PFSK-1 (cell line): ENCODE data around the gene DDX43.

ENCODE experiments used
- FOXP2 ChIP-seq: optimal IDR thresholded peaks from 2 replicates; pipeline ENCODE3; 2011; ENCODE audit warnings: borderline replicate concordance, control low read depth, inconsistent platforms; ENCODE audit not compliant: insufficient read depth; ENCODE audit errors: extremely low read length, extremely low read depth
- POLR2AphosphoS5 ChIP-seq: IDR thresholded peaks from 2 replicates; pipeline ENCODE4 v1.6.1; 2012; ENCODE audit warnings: low read depth, mild to moderate bottlenecking, control low read depth, low read length, moderate library complexity
- SIN3A ChIP-seq: IDR thresholded peaks from 2 replicates; pipeline ENCODE4 v1.6.1; 2012; ENCODE audit warnings: mild to moderate bottlenecking, low read length, moderate library complexity, borderline replicate concordance; ENCODE audit not compliant: insufficient read depth
- TAF1 ChIP-seq: IDR thresholded peaks from 2 replicates; pipeline ENCODE4 v1.6.1; 2012; ENCODE audit warnings: low read length, control low read depth, borderline replicate concordance; ENCODE audit not compliant: insufficient read depth
- TF ChIP-seq, protein P1 (sequence below), 2 experiments: IDR thresholded peaks; 2 replicates each; pipeline versions ENCODE4 v1.6.1 to v1.8.0; 2011 to 2012; ENCODE audit warnings: low read depth in 2 of 2, low read length in 2 of 2, control low read depth in 1 of 2, inconsistent platforms in 1 of 2, mild to moderate bottlenecking in 1 of 2, moderate library complexity in 1 of 2; ENCODE audit not compliant: insufficient read depth in 1 of 2

DDX43 gene

DNA sequence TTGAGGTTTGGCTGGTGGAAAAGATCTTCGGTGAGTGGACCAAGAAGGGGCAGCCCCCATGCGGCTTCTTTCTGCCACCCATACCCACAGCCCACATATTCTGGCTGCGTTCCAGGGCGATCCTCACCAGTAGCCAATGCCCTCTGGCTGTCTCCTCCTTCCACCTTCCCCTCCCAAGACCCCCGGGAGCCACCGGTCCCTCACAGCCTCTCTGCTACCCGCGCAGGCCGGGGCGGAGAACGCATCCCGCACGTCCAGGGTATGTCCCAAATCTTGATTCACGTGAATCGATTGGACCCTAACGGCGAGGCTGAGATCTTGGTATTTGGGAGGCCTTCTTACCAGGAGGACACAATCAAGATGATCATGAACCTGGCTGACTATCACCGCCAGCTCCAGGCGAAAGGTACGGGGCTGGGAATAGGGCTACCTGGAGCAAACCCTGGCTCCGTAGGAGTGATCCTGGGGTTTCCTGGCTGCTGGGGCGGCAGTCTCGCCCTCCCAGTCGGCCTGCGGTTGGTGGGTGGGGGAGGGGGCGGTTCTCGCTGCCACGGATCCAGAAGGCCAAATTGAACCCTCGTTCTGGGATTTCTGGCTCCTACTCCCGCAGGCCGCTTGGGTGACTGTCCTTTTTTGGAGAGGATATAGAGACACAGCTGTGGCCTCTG is 31.6 kb upstream of the DDX43 start:
- TF ChIP-seq TAF1 (no peak), SIN3A (no peak), FOXP2 (no peak), POLR2AphosphoS5 (no peak)
- TF ChIP-seq, protein P1, sequence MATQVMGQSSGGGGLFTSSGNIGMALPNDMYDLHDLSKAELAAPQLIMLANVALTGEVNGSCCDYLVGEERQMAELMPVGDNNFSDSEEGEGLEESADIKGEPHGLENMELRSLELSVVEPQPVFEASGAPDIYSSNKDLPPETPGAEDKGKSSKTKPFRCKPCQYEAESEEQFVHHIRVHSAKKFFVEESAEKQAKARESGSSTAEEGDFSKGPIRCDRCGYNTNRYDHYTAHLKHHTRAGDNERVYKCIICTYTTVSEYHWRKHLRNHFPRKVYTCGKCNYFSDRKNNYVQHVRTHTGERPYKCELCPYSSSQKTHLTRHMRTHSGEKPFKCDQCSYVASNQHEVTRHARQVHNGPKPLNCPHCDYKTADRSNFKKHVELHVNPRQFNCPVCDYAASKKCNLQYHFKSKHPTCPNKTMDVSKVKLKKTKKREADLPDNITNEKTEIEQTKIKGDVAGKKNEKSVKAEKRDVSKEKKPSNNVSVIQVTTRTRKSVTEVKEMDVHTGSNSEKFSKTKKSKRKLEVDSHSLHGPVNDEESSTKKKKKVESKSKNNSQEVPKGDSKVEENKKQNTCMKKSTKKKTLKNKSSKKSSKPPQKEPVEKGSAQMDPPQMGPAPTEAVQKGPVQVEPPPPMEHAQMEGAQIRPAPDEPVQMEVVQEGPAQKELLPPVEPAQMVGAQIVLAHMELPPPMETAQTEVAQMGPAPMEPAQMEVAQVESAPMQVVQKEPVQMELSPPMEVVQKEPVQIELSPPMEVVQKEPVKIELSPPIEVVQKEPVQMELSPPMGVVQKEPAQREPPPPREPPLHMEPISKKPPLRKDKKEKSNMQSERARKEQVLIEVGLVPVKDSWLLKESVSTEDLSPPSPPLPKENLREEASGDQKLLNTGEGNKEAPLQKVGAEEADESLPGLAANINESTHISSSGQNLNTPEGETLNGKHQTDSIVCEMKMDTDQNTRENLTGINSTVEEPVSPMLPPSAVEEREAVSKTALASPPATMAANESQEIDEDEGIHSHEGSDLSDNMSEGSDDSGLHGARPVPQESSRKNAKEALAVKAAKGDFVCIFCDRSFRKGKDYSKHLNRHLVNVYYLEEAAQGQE (IDR thresholded peaks at IDR 0.05; ENCODE audit: insufficient read depth in 1 of 2, low read depth in 2 of 2, low read length in 2 of 2): no peak

DNA sequence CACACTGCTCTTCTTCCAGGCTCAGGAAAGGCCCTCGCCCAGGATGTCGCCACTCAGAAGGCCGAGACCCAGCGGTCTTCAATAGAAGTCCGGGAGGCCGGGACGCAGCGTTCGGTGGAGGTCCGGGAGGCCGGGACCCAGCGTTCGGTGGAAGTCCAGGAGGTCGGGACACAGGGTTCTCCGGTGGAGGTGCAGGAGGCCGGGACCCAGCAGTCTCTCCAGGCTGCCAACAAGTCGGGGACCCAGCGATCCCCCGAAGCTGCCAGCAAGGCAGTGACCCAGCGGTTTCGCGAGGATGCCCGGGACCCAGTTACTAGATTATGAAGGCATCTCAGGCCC is 31.1 kb upstream of the DDX43 start:
- TF ChIP-seq FOXP2 (no peak), TAF1 (no peak), POLR2AphosphoS5 (no peak), SIN3A (no peak)
- TF ChIP-seq, protein P1 (IDR thresholded peaks at IDR 0.05; ENCODE audit: insufficient read depth in 1 of 2, low read depth in 2 of 2, low read length in 2 of 2): no peak

DNA sequence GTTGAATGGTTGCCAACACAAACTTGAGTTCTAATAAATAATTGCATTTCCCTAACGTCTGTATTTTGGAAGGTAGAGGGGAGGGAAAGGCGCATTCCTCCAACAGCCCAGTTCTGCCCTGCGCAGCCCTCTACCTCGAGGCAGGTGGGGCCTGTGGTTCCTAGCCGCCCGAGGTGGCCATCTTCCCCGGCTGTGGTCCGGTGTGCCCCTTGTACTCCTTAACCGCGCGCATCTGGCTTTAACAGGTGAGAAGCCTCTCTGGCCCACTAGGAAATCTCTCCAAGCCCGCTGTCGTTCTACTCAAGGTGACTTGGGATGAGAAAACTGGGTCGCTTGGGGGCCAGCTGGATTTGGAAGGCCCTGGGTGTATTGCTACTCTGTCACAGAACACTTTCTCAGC is 30.5 kb upstream of the DDX43 start:
- TF ChIP-seq TAF1: no peak
- TF ChIP-seq FOXP2: no peak
- TF ChIP-seq, protein P1 (IDR thresholded peaks at IDR 0.05; ENCODE audit: insufficient read depth in 1 of 2, low read depth in 2 of 2, low read length in 2 of 2): no peak
- TF ChIP-seq SIN3A: no peak
- no peak for TF ChIP-seq POLR2AphosphoS5

DNA sequence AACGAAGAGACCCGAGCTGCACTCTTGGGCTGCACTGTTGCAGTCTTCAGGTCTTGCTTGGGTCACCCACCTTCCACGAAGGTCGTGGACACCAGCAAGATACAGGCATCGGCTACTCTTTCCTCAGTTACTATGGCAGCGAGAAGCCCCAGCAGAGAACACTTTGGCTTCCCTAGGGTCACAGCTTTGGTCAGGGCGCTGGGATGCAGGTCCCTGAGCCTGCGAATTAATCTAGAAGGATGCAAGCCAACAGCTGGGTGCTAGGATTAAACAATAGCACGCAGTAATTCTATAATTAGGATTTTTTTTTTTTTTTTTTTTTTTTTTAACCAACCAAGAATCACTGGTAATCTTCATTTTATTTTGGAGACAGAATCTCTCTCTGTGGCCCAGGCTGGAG is 30.1 kb upstream of the DDX43 start:
- TF ChIP-seq FOXP2 (no peak), SIN3A (no peak), TAF1 (no peak), POLR2AphosphoS5 (no peak)
- TF ChIP-seq, protein P1 (IDR thresholded peaks at IDR 0.05; ENCODE audit: insufficient read depth in 1 of 2, low read depth in 2 of 2, low read length in 2 of 2): no peak

DNA sequence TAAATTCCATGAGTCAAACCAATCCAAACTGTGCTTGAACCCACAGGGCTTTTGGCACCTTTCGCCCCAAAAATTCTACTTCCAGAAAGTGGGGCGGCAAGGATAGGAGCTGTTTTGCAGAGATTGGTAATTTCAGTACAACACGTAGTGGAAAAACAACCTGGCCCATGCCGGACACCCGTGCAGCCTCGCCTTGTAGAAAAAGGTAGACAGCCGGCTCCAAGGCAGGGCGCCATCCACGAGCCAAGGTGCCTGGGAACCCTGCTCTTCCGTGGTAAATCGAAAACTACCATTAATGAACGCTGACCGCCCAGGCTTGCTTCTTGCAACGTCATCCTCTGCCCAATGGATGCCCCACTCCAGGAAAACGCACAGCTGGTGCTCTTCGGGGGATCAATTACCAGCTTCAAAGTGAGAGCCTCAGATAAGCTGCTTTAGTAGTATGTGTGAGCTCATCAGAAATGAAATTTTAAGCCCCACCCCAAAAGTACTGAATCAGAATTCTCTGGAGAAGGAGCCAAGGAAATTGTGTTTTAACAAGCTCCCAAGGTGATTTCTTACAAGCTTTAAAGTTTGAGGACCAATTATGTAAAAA is 26.8 kb upstream of the DDX43 start:
- TF ChIP-seq FOXP2 (no peak), SIN3A (no peak), POLR2AphosphoS5 (no peak)
